Stromal cell of bone marrow (primary cell): ENCODE results near the gene KRTAP7-1.

Source experiments
- DNase-seq: peaks from one replicate; pipeline ENCODE4 v3.0.0-alpha.2; 2012; ENCODE audit warnings: low read depth

KRTAP7-1 gene

GRCh38 chr21:30829659-30830058 is at the start of gene KRTAP7-1:
KRTAP7-1 (minus strand) TSS chr21:30829759; CDS start chr21:30829698, 61 bp downstream.
- DNase-seq: no peak

GRCh38 chr21:30874526-30874925 is 45.0 kb upstream of the KRTAP7-1 start:
- DNase-seq: no peak

GRCh38 chr21:30847627-30848500 is 18.3 kb upstream of the KRTAP7-1 start:
- no peak for DNase-seq

DNA sequence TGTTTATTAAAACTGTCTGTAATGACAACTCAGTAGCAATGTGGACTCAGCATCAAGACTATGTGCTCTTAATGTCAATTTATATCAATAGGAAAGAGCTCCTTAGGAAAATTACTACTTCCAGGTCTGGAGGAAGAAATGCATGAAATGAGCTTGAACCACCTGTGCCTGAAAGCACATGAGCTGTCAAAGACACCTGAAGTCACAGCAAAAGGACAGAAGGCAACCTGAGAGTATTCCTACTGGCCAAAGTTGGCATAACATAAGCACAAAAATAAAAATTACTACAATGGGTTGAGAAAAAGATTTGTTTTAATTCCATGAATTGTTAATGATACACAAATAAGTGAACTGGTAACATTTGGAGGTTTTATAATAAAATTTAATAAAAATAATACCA is 13.4 kb upstream of the KRTAP7-1 start:
- no peak for DNase-seq

- no peak for DNase-seq
Observed at GRCh38 chr21:30839304-30839703, 9.7 kb upstream of the KRTAP7-1 start.

DNA sequence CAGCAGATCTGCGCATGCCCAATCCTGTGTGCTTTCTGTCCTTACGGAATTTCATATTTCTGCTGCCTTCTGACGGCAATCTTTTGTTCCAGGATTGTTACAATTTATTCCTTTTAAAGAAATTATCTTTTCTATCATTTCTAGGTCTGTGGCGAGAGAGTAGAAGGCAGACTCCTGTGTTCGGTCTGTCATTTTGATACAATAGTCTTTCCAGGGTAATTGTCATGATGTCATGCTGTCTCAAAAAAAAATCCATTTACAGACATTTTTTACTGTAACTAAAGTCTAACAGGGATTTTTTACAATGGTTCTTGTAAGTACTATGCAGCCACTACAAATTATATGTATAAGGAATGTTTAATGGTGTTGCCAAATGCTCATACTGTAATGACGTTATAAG is 9.0 kb upstream of the KRTAP7-1 start:
- no peak for DNase-seq

- DNase-seq: no peak
Observed at GRCh38 chr21:30831194-30831765, 1.7 kb upstream of the KRTAP7-1 start.

- DNase-seq: no peak
Observed at GRCh38 chr21:30818837-30819610, 10.5 kb downstream of the KRTAP7-1 start.

DNA sequence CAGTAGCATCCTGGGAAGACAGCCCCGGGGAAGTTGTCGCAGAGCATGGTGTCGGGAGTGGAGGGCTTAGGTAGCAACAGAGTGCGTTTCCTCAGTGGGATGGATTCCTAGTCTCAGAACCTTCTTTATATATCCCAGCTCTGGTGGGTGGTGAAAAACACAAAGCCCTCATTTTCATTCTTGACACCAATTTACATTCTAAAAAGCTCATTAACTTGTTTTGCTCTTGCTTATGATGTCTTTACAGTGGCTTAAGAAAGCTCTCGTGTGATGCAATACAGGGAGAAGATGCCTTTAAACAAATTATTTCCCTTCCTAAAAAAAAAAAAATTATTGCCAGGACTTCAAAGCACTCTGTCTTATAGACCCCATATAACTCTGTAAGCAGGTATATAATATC is 16.4 kb downstream of the KRTAP7-1 start, which contains the start of gene KRTAP8-1:
Gene KRTAP8-1 (minus strand): TSS at position 101 of the 400 bp plus-strand sequence. CDS start 54 bp downstream, at position 47.
- no peak for DNase-seq

GRCh38 chr21:30800605-30801004 is 29.0 kb downstream of the KRTAP7-1 start:
- no peak for DNase-seq

GRCh38 chr21:30793581-30794314 is 35.8 kb downstream of the KRTAP7-1 start:
- no peak for DNase-seq

- no peak for DNase-seq
Observed at GRCh38 chr21:30779249-30779648, 50.3 kb downstream of the KRTAP7-1 start.
